Ishikawa (cell line): ENCODE results near the gene OBI1.

Experiments used
- CEBPB ChIP-seq: IDR thresholded peaks from 2 replicates; pipeline ENCODE4 v1.6.1; 2012
- CREB1 ChIP-seq: IDR thresholded peaks from 2 replicates; pipeline ENCODE4 v1.6.1; 2012; ENCODE audit warnings: low read depth
- EP300 ChIP-seq: IDR thresholded peaks from 2 replicates; pipeline ENCODE4 v1.6.1; 2012; ENCODE audit warnings: borderline replicate concordance
- MAX ChIP-seq: IDR thresholded peaks from 2 replicates; pipeline ENCODE4 v1.6.1; 2012
- REST ChIP-seq: IDR thresholded peaks from 2 replicates; pipeline ENCODE4 v1.6.1; 2012; ENCODE audit warnings: low read depth, mild to moderate bottlenecking
- TAF1 ChIP-seq: IDR thresholded peaks from 2 replicates; pipeline ENCODE4 v1.6.1; 2012; ENCODE audit warnings: low read depth, mild to moderate bottlenecking
- USF1 ChIP-seq: IDR thresholded peaks from 2 replicates; pipeline ENCODE4 v1.6.1; 2012
- ZBTB7A ChIP-seq: IDR thresholded peaks from 2 replicates; pipeline ENCODE4 v1.6.1; 2012; ENCODE audit warnings: low read depth

DNA sequence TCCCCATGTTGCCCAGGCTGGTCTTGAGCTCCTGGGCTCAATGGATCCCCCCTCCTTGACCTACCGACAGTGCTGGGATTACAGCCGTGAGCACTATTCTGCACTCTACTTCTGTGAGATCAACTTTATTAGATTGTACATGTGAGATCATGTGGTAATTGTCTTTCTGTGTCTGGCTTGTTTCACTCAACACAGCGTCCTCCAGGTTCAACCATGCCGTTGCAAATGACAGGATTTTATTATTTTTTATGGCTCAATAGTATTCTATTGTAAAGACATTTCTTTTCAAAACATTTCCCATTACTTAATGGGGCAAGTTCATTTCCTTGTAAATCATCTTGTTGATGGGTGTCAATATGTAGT is 1.5 kb upstream of the OBI1 start:
- TF ChIP-seq USF1 (no peak), CEBPB (no peak), CREB1 (no peak), EP300 (no peak), REST (no peak), MAX (no peak), TAF1 (no peak), ZBTB7A (no peak)
